Non-pigmented ciliary epithelial cell (primary cell): ENCODE measurements around the gene ARR3.
"Not testable (repeated sequence)": the region's sequence is repeated elsewhere in the genome, so short reads cannot be mapped to it uniquely, and the experiment has no call there.

Experiments
- DNase-seq: peaks from one replicate; pipeline ENCODE4 v3.0.0-alpha.2; 2010; ENCODE audit warnings: low read depth

The ARR3 gene

DNA sequence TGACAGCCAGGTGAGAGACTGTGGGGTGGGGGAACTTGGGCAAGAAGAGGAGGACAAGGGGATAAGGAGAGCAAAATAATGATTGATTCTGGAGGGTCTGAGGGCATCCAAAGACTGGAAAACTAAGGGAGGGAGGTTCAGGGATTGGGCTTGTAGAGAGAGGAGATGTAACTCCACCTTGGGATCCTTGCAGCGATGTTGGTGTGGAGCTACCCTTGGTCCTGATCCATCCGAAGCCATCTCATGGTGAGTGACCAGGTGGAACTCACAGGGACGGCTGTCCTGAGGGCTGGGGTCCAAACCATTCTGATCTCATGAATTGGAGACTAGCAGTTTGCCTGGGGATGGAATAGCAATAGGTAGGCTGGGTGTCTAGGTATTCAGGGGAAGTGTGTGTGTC lies 12.4 kb downstream of the ARR3 start:
- DNase-seq: no peak

DNA sequence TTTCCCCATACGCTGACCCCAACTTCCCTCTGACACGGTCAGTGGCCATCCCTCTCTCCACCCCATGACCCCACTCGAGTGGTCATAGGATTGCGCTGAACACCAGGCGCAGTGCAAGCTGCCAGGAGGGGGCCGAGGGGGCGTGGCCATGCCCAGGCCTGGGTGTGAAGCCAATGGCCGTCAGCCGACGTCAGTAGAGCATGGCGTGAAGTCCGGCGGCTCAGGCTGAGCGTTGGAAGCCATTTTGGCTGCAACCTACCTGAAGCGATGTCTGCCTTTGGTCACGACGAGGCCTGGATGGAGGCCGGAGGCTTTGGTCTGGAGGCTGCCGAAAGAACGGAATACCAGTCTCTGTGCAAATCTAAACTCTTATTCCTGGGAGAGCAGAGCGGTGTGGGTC lies 13.8 kb downstream of the ARR3 start, which contains the start of gene RAB41:
Gene RAB41, plus strand, starts transcription at position 222 of the 400 bp plus-strand sequence. Its CDS starts 46 bp downstream, at position 268.
- no peak for DNase-seq

DNA sequence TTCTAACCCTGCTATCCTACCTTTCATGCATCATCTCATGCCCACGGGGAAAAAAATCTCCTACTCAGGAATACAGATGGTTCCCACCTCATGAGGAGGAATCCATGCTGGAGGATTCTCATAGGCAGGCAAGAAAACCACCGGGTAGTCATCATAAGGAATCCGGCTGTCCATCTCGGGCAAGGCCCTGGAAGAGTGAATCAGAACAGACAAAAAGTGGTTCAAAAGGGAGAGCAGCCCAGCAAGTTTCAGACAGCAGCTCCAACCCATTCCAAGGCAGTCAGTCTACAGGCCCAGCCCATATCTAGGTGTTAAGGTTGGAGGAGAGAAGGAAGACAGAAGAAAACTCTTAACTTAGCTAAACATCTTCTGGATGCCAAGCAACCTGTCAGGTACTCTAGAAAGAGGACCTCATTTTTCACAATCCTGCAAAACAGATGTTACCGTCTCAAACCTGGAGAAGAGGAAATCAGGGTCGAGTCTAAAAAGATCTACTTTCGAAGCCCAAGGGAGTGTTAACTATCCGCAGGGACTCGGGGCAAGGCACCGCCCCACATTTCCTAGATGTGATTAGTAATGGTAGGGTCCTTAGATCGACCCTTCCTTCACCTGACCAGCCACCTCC lies 21.1 kb downstream of the ARR3 start:
- no peak for DNase-seq

DNA sequence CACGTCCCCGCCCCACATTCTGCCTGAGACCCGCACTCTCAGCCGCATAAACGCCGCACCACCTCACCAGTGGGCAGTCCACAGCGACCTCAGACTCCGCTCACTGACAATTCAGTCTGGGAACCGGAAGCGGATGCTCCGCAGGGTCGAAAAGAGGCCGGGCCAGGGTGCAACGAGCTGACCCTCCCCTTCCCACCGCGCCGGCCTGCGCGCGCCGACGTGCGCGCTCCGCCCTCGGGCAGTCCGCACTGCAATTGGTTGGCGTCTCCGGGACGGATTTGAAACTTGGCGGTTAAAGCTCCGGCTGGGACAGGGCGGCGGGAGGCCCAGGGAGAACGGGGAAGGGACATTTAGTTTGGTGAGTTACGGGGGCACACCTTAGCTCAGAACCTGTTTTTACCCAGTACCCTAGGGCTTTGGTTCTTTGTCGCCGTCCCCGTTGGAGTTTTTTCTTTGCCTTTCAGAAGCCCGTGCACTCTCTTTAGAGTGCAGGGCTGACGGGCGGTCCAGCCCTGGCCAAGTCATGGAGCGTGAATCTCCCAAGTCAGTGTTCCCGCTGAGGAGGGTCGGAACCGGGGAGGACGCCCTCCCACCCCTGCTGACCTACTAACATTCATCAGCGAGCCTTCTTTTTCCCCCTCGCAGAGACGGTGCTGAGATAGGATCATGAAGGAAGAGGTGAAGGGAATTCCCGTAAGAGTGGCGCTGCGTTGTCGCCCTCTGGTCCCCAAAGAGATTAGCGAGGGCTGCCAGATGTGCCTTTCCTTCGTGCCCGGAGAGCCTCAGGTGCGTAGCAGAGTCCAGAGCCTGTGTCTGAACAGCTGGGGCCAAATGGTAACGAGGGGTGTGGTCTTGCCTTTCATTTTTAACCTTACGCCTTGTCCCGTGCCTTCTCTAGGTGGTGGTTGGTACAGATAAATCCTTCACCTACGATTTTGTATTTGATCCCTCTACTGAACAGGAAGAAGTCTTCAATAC lies 21.9 kb downstream of the ARR3 start, which contains the start of the genes KIF4A and PDZD11:
Gene KIF4A, plus strand, starts transcription at position 312 of the 978 bp plus-strand sequence. Its CDS starts 355 bp downstream, at position 667.
Gene PDZD11, minus strand, starts transcription at position 135 of the 978 bp plus-strand sequence. CDS start 586 bp downstream, outside the sequence.
- DNase-seq: peak; percentile 26

DNA sequence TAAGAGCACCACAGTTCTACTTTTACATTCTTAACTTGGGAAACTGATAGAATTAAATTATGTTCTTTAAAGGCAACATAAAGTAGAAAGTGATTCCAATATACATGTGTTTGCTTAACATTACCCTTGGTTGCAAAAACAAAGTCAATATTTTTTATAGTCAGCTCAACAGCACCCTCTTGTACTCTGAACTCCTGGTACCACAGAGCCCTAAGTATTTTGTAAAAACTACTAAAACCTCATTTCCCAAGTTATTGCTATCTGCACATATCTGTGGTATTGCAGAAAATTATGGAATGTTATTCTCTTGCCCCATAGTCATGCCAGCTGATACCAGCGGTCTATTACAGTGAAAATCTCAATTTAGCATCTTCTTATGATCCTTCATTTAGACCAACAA lies 24.7 kb downstream of the ARR3 start:
- no peak for DNase-seq

DNA sequence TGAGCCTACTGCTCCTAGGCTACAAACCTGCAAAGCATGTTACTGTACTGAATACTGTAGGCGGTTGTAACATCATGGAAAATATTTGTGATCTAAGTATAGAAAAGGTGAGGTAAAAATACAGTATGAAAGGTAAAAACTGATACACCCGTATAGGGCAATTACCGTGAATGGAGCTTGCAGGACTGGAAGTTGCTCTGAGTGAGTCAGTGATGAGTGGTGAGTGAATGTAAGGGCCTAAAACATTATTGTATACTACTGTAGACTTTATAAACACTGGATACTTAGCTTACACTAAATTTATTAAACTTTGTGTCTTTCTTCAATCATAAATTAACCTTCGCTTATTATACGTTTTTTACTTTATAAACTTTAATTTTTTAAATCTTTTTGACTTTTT lies 25.5 kb downstream of the ARR3 start:
- DNase-seq: no peak

DNA sequence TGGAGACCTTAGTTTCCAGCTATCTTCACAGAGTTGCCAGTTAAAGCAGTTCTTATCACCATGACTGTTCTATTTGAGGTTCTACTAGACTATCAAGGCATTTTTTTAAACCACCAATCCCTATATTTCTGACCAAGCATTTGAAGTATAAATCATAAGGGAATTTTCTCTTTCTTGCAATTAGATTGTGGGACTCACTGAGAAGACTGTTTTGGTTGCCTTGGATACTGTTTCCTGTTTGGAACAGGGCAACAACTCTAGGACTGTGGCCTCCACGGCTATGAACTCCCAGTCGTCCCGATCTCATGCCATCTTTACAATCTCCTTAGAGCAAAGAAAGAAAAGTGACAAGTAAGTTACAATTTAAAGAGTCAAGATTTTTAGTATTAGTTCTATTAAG lies 33.6 kb downstream of the ARR3 start:
- no peak for DNase-seq

DNA sequence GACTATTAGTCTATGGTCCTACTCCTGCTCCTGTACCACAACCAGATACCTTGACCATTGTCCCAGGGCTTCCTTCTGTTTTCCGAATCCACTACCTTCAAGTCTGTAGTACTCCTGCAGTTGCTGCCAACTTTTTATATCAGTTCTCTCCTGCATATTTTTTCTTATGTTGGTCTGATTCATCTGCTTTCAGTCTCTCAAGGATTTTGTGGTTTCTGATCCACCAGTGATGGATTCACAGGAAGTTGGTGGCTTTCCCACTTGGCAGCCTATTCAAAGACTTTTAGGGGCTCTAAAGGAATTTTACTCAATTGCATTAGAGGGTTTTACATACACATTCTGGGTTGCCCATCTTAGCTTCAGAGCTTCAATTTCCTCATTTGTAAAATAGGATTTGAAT lies 45.4 kb downstream of the ARR3 start:
- no peak for DNase-seq

DNA sequence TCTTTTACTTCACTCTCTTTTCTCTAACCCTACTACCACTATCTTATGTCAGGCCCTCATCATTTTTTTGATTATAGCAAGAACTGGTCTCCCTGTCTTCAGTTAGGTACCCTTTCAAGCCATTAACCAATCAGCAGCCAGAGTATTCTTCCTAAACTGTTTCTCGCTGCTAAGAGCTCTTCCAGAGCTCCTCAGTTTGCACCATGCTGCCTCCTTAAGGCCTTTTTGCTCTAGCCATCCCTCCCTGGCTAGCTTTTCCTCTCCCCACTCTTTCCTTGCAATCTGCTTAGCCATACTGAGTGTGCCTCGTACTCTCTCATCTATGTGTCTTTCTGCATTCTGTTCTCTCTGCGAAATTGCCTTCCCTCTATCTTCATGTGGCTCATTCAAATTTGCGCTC lies 54.6 kb downstream of the ARR3 start:
- no peak for DNase-seq

DNA sequence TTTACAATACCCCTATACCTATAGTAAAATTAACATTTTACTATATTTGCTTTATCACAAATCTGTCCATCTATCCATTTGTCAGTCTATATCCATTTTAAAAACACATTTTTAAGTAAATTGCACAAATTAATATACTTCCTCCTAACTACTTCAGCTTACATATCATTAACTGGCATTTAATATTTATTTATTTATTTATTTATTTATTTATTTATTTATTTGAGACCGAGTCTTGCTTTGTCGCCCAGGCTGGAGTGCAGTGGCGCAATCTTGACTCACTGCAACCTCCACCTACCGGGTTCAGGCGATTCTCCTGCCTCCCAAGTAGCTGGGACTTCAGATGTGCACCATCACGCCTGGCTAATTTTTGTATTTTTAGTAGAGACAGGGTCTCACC lies 55.5 kb downstream of the ARR3 start:
- not testable (repeated sequence) for DNase-seq

DNA sequence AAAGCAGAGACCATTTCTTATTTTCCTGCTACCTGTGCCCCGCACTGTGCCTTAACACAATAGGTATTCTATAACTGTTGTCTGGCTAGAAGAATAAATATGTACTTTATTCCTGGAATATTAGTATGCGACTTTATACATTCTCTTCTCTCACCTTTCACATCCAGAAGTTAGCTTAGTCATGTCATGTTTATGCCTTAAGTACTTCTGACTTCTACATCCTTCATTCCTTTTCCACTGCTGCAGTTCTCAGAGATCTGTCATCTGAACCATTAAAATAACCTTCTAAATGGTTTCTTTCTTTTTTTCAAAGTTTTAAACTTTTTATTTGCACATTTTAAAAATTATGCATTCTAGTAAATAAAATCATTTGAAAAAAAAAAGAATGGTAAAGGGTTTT lies 56.2 kb downstream of the ARR3 start:
- DNase-seq: no peak

DNA sequence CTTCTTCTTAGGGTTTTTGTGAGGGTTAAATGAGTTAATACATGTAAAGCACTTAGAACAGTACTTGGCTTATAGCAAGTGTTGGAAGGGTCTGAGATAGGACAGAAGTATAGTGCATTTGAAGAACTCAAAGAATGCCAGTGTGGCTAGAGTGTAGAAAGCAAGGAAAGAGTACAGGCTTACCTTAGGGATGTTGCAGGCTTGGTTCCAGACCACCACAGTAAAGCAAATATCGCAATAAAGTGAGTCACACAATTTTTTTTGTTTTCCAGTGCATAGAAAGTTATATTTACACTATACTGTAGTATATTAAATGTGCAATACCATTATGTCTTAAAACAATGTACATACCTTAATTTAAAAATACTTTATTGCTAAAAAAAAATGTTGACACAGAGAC lies 63.0 kb downstream of the ARR3 start:
- no peak for DNase-seq
